Germinal center (tissue), 1 donor: Measurements from ENCODE around the gene NCEH1.
"Not testable (repeated sequence)": the region's sequence is repeated elsewhere in the genome, so short reads cannot be mapped to it uniquely, and the experiment has no call there.

ENCODE experiments used
- DNase-seq: peaks from one replicate; pipeline ENCODE4 v3.0.0; 2012; ENCODE audit warnings: mixed read lengths, low spot score

Gene NCEH1, protein sequence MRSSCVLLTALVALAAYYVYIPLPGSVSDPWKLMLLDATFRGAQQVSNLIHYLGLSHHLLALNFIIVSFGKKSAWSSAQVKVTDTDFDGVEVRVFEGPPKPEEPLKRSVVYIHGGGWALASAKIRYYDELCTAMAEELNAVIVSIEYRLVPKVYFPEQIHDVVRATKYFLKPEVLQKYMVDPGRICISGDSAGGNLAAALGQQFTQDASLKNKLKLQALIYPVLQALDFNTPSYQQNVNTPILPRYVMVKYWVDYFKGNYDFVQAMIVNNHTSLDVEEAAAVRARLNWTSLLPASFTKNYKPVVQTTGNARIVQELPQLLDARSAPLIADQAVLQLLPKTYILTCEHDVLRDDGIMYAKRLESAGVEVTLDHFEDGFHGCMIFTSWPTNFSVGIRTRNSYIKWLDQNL

GRCh38 chr3:172710664-172711453, at the start of gene NCEH1:
NCEH1 (minus strand) TSS chr3:172711067; CDS start chr3:172710984, 83 bp downstream.
- DNase-seq, result peak; percentile 88

GRCh38 chr3:172760416-172760815, 49.5 kb upstream of the NCEH1 start:
- not testable (repeated sequence) for DNase-seq

GRCh38 chr3:172753125-172753524, 42.3 kb upstream of the NCEH1 start:
- DNase-seq, result no peak

- DNase-seq, result no peak
Observed at GRCh38 chr3:172752651-172753050, 41.8 kb upstream of the NCEH1 start.

GRCh38 chr3:172751175-172751704, 40.4 kb upstream of the NCEH1 start:
- no peak for DNase-seq

GRCh38 chr3:172750368-172751174, 39.7 kb upstream of the NCEH1 start, which contains the start of gene ECT2:
ECT2 (plus strand) TSS chr3:172750726; CDS start chr3:172754531, 3,805 bp downstream.
- DNase-seq, result peak; percentile 98

DNA sequence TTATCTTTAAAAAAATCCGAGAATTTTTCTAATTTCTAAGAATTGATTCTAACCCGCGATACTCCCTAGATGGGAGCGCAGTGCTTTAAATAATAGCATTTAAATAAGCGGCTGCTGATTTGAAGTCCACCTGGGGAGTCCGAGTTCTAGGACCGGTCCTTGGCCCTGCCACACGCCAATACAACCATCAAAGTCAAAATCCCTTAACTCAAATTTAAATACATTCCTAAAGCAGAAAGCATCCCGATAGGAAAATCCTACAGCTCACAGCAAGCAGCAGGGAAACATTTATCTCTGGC, 39.2 kb upstream of the NCEH1 start:
- DNase-seq, result no peak

DNA sequence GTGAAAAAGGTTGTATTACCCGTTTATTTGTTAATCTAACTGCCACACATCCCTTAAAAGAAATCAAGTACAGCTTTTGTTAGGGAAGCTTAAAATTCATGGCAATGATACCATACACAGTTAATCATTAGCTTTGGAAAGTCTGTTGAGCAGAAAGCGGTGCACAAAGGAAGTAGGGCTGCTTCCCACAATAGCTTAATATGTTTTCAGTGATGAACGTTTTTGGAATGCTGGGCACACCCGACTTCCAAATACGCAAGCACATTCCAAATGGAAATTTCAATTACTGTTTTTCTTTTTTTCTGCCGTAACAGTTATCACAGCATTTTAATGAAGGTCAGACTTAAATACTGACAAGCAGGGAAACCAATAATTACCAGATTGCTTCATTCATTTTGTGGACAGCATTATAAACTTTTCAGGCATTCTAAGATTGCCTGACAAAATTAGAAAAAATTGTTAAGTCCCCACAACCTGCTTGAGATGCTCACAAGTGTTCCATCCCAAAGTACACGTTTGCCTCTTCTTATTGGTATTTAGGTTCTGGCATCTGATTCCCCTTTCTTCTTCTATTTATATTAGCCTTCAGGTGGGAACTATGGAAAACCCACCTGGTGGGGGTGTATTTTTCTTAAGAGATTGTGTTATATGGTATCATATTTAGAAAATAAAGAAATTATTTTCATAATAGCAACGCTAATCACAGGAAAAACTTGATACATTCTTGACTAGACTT, 38.5 kb upstream of the NCEH1 start:
- no peak for DNase-seq

DNA sequence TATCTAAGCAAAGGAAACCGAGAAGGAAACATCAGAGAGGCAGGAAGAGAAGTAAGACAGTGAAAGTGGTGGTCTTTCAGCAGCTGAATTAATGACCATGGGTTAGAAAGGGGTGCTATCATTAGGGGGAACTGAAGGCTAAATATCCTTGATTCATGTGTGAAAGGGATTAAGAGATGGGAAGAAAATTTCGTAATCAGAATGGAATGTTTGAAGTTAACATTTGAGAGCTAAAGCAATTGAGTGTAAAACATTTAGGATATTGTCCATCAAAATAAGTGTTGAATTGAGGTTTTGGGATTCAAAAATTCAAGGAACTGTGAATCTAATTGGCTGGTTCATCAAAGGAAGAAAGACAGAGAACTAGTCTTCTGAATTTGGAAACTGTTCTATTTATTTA, 35.6 kb upstream of the NCEH1 start:
- DNase-seq, result no peak

GRCh38 chr3:172739462-172739861, 28.6 kb upstream of the NCEH1 start:
- DNase-seq, result no peak

DNA sequence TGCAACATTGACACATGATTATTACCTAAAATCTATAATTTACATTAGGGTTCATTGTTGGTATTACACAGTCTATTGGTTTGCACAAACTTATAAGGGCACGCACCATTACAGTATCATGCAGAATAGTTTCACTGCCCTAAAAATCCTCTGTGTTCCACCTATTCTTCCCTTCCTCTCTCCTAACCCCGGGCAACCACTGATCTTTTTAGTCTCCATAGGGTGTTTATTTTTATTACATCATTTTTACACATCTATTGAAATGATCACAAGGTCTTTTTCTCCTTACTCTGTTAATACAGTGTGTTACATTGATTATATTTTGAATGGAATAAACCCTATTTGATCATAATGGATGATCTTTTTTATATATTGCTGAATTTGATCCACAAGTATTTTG, 24.1 kb upstream of the NCEH1 start:
- DNase-seq, result no peak

DNA sequence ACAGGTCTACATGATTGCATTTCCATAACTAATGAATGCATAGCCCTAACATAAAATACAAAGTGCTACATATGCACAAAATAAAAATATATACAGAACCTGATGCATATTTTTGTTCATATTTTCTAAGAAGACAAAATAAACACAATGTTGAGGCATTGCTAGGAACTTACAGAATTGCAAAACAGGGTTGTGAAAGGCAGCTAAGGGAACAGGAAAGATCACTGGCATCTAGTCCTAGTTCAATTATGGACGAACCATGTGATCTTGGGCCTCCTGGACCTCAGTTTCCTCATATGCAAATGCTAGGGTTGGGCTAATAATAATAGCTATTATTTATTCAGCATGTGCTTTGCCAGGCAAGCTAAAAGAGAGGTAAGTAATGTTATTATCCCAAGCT, 15.5 kb upstream of the NCEH1 start:
- DNase-seq, result no peak

GRCh38 chr3:172722536-172723040, 11.7 kb upstream of the NCEH1 start:
- DNase-seq, result not testable (repeated sequence)

DNA sequence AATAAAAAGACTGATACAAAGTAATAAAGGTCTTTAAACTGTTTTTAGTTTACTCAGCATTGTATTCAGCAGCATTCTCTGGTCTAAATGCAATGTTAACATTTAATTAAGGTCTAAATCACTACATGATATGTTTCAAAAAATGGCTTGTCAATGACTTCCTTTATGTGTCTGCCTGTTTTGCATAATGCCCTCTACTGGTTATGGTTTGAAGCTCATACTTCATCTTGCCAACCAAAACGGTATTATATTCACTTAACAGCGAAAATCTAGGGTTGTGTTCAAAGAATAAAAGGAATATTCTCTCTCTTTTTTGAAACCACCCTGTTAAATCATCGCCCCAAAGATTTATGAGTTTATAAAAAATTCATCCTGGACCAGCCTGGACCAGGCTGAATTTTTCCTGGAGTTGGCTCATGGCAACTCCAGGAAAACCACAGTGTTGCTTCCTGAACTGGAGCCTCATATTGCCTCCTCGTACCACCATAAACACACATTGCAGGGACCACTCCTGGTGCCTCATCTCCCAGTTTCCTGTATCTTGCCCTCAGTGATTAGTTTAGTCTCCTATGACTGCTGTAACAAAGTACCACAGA, 6.7 kb upstream of the NCEH1 start:
- no peak for DNase-seq

- no peak for DNase-seq
Observed at GRCh38 chr3:172716476-172716875, 5.6 kb upstream of the NCEH1 start.

DNA sequence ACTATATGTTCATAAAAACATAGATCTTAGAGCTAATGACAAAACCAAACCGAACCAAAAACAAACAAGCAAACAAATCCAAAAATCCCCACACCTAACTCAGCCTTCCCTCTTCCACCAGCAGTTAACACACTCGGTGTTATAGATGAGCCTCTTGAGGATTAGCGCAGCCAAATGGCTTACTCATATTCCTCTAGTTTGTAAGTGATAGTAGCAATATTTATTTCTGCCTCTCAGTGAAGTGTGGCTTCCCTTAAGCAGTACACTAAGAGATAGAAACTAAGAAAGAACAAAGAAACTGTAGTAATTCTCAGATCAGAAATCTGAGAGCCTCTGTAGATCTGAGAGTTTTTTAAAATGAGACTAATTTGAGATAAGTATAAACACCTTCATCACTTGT, 2.4 kb upstream of the NCEH1 start:
- DNase-seq, result no peak

- DNase-seq, result peak; percentile 21
Observed at GRCh38 chr3:172711454-172711795, 558 bp upstream of the NCEH1 start.

DNA sequence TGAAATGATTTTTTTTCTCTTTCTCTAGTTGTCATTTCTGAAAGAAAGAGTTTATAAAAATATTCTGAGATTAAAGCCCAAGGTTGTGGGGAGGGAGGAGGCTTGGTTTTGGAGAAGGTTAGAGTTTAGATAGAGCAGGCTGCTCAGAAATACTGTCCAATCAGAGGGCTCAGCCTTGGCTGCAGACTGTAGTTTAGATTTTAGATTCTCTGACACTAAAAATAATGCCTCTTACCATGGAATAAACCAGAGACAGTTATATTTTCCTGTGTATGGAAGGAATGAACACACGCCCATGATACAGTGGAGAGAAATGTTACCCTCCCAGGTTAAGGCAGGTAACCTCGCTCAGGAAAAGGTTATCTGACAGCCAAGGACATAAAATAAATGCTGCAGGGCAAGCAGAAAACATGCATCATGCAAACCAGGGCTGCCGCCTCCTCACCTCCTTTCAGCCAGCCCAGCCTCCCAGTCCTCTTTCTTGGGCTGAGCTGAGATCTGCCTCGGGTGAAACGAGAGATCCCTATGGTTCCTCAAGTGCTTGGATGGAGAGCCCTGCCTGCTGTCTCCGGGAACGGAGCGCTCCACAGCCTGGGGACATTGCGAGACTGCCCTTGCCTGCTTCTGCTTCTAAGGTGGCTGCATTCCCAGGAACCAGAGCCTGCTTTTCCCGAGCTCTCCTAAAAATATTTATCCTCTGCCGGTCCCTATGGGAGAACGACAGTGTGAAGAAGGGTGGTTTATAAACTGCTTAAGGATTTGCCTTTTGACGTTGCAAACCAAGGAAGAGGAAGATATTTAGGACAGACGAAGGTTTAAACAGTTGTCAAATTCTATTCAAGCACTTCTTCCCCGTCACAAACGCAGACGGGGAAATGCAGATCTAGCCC, 848 bp downstream of the NCEH1 start:
- peak; percentile 17 for DNase-seq

DNA sequence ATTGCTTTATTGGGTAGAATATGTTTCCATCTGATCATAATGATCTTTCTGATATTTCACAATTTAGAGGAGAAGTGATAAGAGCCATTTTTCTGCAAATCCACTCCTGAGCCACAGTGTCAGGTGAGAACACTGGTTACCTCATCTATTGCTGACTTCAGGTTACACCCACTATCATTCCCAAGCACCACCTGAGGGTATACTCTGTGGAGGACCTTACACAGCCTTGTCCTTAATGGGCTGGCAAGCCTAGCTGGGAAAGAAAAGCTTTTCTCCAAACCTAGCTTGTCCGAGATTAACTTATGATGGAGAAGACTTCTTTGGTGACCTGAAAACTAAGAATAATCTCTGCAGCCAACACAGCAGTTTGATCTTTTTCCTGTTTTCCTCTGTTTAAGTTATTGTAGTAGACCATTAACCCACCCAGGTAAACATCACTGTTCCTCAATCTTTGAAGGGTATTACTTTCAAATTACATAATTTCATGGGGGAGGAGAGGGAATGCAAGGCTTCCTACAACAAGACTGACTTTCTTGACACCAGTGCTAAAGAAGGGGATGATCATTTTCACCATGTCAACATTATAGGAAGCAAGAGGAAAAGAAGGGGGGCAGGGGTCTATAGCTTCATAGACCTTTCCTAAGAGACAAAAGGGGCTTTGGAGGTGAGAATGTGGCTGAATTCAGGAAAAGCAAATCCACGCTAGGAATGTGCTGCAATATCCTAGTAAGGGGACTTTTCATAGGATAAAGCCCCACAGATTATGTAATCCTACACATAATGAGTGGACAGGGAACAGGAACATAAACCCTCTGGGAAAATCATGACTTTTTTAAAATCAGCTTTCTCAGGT, 1.7 kb downstream of the NCEH1 start:
- DNase-seq, result no peak
